Progenitor cell of endocrine pancreas (in vitro differentiated cells): ENCODE results near the gene ABCB11. TPM values are rescaled to one million over a fixed set of nuclear protein-coding genes. Genes with fewer than 3 reads are reported as not detected.

ENCODE experiments used
- DNase-seq: peaks from one replicate; pipeline ENCODE4 v3.0.0; 2021; ENCODE audit warnings: low spot score; ENCODE audit not compliant: unreplicated experiment
- H3K27ac Mint-ChIP-seq: 2 replicates; pipeline ENCODE4 v1.8.0; 2021; ENCODE audit warnings: mild to moderate bottlenecking, moderate library complexity, mixed read lengths
- H3K27me3 Mint-ChIP-seq: 2 replicates; pipeline ENCODE4 v1.8.0; 2021; ENCODE audit warnings: mixed read lengths
- H3K36me3 Mint-ChIP-seq: 2 replicates; pipeline ENCODE4 v1.8.0; 2022; ENCODE audit warnings: mixed read lengths; ENCODE audit not compliant: insufficient read depth
- H3K4me1 Mint-ChIP-seq: 2 replicates; pipeline ENCODE4 v1.8.0; 2021; ENCODE audit warnings: low read depth, mixed read lengths
- H3K4me3 Mint-ChIP-seq: 2 replicates; pipeline ENCODE4 v1.8.0; 2021; ENCODE audit warnings: low read depth, mild to moderate bottlenecking, moderate library complexity, mixed read lengths
- H3K9me3 Mint-ChIP-seq: 2 replicates; pipeline ENCODE4 v1.8.0; 2021; ENCODE audit warnings: low read depth, mixed read lengths
- CTCF ChIP-seq: fragments of 200-600 bp; sonication (generic); IDR thresholded peaks from one replicate; pipeline ENCODE4 v1.5.0; 2021; ENCODE audit warnings: antibody characterized with exemption, mild to moderate bottlenecking; ENCODE audit not compliant: unreplicated experiment
- total RNA-seq: library from RNA; stranded (reverse); gene quantifications from 2 replicates; pipeline ENCODE4 v1.2.1, GENCODE V29; 2021

The ABCB11 gene
- total RNA-seq, 1 donor from 2014 or later: 0.24 TPM

DNA sequence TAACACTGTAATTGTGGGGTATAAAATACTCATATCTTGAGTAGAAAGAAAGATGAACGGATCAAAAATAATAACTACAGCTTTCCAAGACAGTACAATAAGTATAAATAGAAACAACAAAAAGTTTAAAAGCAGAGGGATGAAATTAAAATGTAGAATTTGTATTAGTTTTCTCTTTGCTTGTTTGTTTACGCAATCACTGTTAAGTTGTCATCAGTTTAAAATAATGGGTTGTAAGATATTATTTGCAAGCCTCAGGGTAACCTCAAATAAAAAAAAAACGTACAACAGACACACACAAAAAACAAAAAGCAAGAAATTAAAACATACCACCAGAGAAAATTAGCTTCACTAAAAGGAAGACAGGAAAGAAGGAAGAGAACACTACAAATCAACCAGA, 18.0 kb upstream of the ABCB11 start:
- Mint-ChIP-seq H3K9me3 (peaks cover 15% of the 10 kb centered on the region), H3K4me3 (no peak overlapping the region), H3K4me1 (no peaks in the 10 kb centered on the region), H3K36me3 (no peaks in the 10 kb centered on the region), H3K27me3 (no peaks in the 10 kb centered on the region), H3K27ac (no peak overlapping the region)
- TF ChIP-seq CTCF: no peak
- DNase-seq: no peak

DNA sequence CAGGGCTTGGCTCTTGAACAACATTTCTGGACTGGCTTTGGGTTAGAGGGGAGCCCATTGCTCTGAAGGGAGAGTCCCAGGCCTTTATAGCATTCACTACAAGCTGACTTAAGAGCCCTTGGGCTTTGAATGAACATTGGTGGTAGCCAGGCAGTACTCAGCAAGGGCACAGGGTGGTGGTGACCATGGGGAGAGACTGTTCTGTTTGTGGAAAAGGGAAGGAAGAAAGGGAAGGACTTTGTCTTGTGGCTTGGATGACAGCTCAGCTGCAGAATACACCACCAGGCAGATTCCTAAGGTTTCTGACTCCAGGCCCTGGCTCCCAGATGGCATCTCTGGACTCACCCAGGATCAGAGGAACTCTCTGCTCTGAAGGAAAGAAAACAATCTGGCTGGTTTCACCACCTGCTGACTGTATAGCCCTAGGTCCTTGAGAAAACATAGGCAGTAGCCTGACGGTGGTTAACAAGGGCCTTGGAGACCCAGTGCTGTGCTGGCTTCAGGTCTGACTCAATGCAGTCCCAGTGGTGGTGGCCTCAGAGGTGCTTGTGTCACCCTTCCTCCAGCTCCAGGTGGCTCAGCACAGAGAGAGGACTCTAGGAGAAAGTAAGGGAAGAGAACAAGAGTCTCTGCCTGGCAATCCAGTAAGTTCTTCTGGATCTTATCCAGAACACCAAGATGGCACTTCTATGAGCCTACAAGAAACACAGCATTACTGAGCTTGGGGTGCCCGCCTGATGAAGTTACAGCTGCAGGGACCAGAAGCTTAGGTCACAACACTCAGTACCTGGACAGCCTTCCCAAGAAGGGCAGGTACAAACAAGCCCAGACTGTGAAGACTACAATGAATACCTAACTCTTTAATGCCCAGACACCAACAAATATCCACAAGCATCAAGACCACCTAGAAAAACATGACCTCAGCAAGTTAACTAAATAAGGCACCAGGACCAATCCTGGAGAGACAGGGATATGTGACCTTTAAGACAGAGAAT, 16.4 kb upstream of the ABCB11 start:
- H3K36me3 Mint-ChIP-seq: peaks cover 2% of the 10 kb centered on the region
- no peaks in the 10 kb centered on the region for H3K4me1 Mint-ChIP-seq
- H3K9me3 Mint-ChIP-seq: peaks cover 23% of the 10 kb centered on the region
- H3K27me3 Mint-ChIP-seq: no peaks in the 10 kb centered on the region
- H3K27ac Mint-ChIP-seq: no peak overlapping the region
- H3K4me3 Mint-ChIP-seq: no peak overlapping the region
- no peak for DNase-seq
- TF ChIP-seq CTCF: no peak

DNA sequence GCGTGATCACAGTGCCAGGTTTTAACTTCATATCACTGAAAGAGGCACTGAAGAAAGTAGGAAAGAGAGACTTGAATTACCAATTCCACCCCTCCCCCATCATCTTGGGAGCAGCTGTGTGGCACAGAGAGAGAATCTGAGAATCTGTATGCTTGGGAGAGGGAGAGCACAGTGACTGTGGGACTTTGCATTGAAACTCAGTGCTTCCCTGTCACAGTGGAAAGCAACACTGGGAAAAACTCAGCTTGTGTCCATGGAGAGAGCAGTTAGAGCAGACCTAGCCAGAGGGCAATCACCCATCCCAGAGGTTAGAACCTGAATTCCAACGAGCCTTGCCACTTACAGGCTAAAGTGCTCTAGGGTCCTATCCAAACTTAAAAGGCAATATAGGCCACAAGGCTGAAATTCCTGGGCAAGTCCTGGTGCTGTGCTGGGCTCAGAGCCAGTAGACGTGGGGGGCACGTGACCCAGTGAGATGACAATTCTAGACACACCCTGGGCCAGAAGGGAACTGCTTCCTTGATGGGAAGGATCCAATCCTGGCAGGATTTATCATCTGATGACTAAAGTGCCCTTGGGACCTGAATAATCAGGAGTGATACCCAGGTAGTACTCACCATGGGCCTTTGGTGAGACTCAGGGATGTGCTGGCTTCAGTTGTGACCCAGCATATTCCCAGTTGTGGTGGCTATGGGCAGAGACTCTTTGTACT, 15.5 kb upstream of the ABCB11 start:
- no peak for TF ChIP-seq CTCF
- no peaks in the 10 kb centered on the region for H3K27me3 Mint-ChIP-seq
- DNase-seq: no peak
- H3K27ac Mint-ChIP-seq: no peak overlapping the region
- peaks cover 31% of the 10 kb centered on the region for H3K9me3 Mint-ChIP-seq
- peaks cover 2% of the 10 kb centered on the region for H3K36me3 Mint-ChIP-seq
- H3K4me1 Mint-ChIP-seq: no peaks in the 10 kb centered on the region
- no peak overlapping the region for H3K4me3 Mint-ChIP-seq

DNA sequence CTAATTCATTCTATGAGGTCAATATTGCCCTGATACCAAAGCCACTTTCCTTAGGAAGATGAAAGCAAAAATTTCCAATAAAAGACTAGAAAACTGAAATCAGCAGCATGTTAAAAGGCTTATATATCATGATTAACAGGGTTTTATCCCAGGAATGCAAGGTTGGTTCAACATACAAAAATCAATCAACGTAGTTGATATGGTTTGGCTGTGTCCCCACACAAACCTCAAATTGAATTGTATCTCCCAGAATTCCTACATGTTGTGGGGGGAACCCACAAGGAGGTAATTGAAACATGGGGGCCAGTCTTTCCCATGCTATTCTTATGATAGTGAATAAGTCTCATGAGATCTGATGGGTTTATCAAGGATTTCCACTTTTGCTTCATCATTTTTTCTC, 11.7 kb upstream of the ABCB11 start:
- no peak overlapping the region for H3K4me3 Mint-ChIP-seq
- H3K27me3 Mint-ChIP-seq: no peaks in the 10 kb centered on the region
- peaks cover 2% of the 10 kb centered on the region for H3K36me3 Mint-ChIP-seq
- no peaks in the 10 kb centered on the region for H3K4me1 Mint-ChIP-seq
- peaks cover 31% of the 10 kb centered on the region for H3K9me3 Mint-ChIP-seq
- no peak overlapping the region for H3K27ac Mint-ChIP-seq
- TF ChIP-seq CTCF: no peak
- no peak for DNase-seq

DNA sequence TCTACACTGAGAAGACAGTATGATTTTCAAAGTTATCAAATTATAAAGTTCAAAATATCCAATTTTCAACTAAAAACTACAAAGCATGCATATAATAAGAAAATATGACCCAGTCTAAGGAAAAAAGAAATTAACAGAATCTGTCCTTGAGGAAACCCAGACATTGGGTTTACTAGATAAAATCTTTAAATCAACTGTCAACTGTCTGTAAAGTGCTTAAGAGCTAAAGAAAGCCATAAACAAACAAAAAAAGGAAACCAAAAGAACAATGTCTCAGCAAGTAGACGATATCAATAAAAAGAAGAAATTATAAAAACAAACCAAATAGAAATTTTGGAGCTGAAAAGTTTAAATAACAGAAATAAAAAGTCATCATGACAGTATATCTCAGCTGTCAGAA, 10.5 kb upstream of the ABCB11 start:
- Mint-ChIP-seq H3K9me3 (peaks cover 31% of the 10 kb centered on the region), H3K4me3 (no peak overlapping the region), H3K27ac (no peak overlapping the region), H3K36me3 (peaks cover 2% of the 10 kb centered on the region), H3K4me1 (no peaks in the 10 kb centered on the region), H3K27me3 (no peaks in the 10 kb centered on the region)
- DNase-seq: no peak
- TF ChIP-seq CTCF: no peak
